ENCODE measurements around the gene UGT1A4.

The UGT1A4 gene

DNA sequence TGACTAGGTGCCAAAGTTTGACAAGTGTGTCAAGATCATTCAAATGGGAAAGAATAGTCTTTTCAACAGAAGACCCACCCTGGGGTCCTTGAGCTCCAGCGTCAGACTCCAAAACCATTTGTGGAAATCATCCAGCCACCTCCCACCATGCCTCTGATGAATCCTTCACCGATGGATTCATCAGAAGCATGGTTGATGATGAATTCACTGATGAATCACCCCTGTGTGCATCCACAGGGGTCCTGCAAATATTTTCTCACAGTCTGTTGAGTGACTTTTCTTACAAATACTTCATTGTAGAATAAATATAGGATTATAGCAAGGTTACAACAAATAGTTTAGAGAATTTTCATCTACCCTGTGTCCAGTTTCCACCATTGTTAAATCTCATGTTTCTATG is 42.5 kb upstream of the UGT1A4 start:
- Histone ChIP-seq H3K4me3 (ENCODE audit: low read length) (no peak overlapping the region), H3K27ac (ENCODE audit: low read depth, low read length) (no peak overlapping the region), H3K36me3 (ENCODE audit: control insufficient read depth, low read length) (no peaks in the 10 kb centered on the region), H3K4me1 (ENCODE audit: control insufficient read depth, low read length) (no peaks in the 10 kb centered on the region), H3F3A (ENCODE audit: control insufficient read depth, insufficient read depth) (no peaks in the 10 kb centered on the region), H3K4me2 (ENCODE audit: low read length) (no peak overlapping the region), H3K27me3 (ENCODE audit: control insufficient read depth, low read length) (no peaks in the 10 kb centered on the region; the same call in 1 of the 2 replicates), H3K9me2 (replicated peaks; ENCODE audit: control insufficient read depth, low read length) (no peaks in the 10 kb centered on the region), H4K20me1 (ENCODE audit: control insufficient read depth, insufficient read depth, low read depth, low read length) (no peaks in the 10 kb centered on the region), H3K79me2 (ENCODE audit: control insufficient read depth, low read length) (no peaks in the 10 kb centered on the region), H3K9me3 (ENCODE audit: control insufficient read depth, insufficient read depth, low read length) (no peaks in the 10 kb centered on the region)
- no peak for TF ChIP-seq EZH2phosphoT487 (IDR thresholded peaks at IDR 0.05; ENCODE audit: borderline replicate concordance, low read length)
- TF ChIP-seq, protein P1, sequence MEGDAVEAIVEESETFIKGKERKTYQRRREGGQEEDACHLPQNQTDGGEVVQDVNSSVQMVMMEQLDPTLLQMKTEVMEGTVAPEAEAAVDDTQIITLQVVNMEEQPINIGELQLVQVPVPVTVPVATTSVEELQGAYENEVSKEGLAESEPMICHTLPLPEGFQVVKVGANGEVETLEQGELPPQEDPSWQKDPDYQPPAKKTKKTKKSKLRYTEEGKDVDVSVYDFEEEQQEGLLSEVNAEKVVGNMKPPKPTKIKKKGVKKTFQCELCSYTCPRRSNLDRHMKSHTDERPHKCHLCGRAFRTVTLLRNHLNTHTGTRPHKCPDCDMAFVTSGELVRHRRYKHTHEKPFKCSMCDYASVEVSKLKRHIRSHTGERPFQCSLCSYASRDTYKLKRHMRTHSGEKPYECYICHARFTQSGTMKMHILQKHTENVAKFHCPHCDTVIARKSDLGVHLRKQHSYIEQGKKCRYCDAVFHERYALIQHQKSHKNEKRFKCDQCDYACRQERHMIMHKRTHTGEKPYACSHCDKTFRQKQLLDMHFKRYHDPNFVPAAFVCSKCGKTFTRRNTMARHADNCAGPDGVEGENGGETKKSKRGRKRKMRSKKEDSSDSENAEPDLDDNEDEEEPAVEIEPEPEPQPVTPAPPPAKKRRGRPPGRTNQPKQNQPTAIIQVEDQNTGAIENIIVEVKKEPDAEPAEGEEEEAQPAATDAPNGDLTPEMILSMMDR (IDR thresholded peaks at IDR 0.05; ENCODE audit: low read depth, low read length, poor library complexity, severe bottlenecking) = no peak

DNA sequence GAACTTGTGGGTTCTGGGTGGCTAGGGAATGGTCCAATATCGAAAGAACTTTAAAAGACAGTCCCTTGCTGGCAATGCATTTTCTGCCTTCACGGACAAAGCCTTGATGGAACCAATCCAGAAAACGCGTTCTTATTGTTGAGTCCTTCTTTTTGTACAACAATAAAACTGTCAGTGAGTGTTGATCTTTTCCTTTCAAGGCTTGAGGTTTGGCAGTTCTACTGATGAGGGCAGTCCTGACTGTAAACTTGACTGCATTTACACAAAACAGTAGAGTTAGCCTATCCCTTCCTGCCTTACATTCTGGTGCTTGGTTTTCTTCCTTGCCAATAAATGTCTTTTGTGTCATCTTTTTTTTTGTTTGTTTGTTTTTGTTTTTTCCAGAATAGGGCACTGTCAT is 39.3 kb upstream of the UGT1A4 start:
- Histone ChIP-seq H3K27ac (ENCODE audit: low read depth, low read length) (no peak overlapping the region), H4K20me1 (ENCODE audit: control insufficient read depth, insufficient read depth, low read depth, low read length) (no peaks in the 10 kb centered on the region), H3K4me3 (ENCODE audit: low read length) (no peak overlapping the region), H3K4me2 (ENCODE audit: low read length) (no peak overlapping the region), H3K4me1 (ENCODE audit: control insufficient read depth, low read length) (peaks cover 9% of the 10 kb centered on the region), H3K36me3 (ENCODE audit: control insufficient read depth, low read length) (no peaks in the 10 kb centered on the region), H3K79me2 (ENCODE audit: control insufficient read depth, low read length) (no peaks in the 10 kb centered on the region), H3K9me2 (replicated peaks; ENCODE audit: control insufficient read depth, low read length) (no peaks in the 10 kb centered on the region), H3F3A (ENCODE audit: control insufficient read depth, insufficient read depth) (no peaks in the 10 kb centered on the region), H3K27me3 (ENCODE audit: control insufficient read depth, low read length) (no peaks in the 10 kb centered on the region; the same call in 1 of the 2 replicates), H3K9me3 (ENCODE audit: control insufficient read depth, insufficient read depth, low read length) (no peaks in the 10 kb centered on the region)
- TF ChIP-seq EZH2phosphoT487 (IDR thresholded peaks at IDR 0.05; ENCODE audit: borderline replicate concordance, low read length) = no peak
- TF ChIP-seq, protein P1 (IDR thresholded peaks at IDR 0.05; ENCODE audit: low read depth, low read length, poor library complexity, severe bottlenecking) = no peak

DNA sequence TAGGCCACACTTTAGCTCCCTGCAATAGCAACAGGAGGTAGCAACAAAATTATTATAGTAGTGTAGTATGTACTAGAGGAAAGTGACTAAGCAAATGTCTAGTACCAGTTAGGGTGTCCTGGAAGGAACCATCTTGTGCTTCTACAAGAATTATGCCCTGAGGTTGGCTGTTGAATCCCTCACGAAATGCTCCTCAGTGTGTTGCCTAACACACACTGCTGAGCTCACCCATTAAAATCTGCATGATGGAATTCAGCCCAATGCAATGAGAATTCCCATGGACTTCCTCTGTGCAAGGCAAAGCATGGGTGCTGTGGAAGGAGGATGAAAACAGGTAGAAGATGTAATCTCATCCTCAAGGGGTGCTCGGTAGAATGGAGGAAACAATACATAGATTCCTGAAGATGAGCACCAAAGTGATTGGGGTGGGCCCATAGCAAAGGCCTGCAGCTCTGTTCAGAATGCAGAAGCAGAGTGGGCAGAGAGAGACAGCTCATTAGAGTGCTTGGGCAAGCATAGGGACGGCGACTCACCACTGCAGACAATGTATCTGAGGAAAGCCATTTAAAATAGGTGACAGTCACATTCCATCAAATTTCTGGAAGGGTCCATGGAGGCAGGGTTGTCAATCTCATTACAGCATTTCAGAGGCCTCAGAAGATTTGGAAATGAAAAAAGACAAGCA is 38.0 kb upstream of the UGT1A4 start:
- Histone ChIP-seq H3F3A (ENCODE audit: control insufficient read depth, insufficient read depth) (no peaks in the 10 kb centered on the region), H3K4me1 (ENCODE audit: control insufficient read depth, low read length) (peaks cover 9% of the 10 kb centered on the region), H4K20me1 (ENCODE audit: control insufficient read depth, insufficient read depth, low read depth, low read length) (no peaks in the 10 kb centered on the region), H3K4me2 (ENCODE audit: low read length) (no peak overlapping the region), H3K9me3 (ENCODE audit: control insufficient read depth, insufficient read depth, low read length) (no peaks in the 10 kb centered on the region), H3K27me3 (ENCODE audit: control insufficient read depth, low read length) (no peaks in the 10 kb centered on the region; the same call in 1 of the 2 replicates), H3K4me3 (ENCODE audit: low read length) (no peak overlapping the region), H3K36me3 (ENCODE audit: control insufficient read depth, low read length) (no peaks in the 10 kb centered on the region), H3K79me2 (ENCODE audit: control insufficient read depth, low read length) (no peaks in the 10 kb centered on the region), H3K27ac (ENCODE audit: low read depth, low read length) (no peak overlapping the region), H3K9me2 (replicated peaks; ENCODE audit: control insufficient read depth, low read length) (no peaks in the 10 kb centered on the region)
- no peak for TF ChIP-seq EZH2phosphoT487 (IDR thresholded peaks at IDR 0.05; ENCODE audit: borderline replicate concordance, low read length)
- TF ChIP-seq, protein P1 (IDR thresholded peaks at IDR 0.05; ENCODE audit: low read depth, low read length, poor library complexity, severe bottlenecking) = no peak
